A673 (cell line): ENCODE results near the gene CADM3. TPM values are rescaled to one million over a fixed set of nuclear protein-coding genes. Genes with fewer than 3 reads are reported as not detected.

ENCODE experiments used
- Bru-seq: library from RNA; stranded (reverse); fragments of 400-500 nt; gene quantifications from one replicate; lab custom pipeline; 2021; lab: Mats Ljungman, UMichigan
- BruChase-seq, 2 experiments: library from RNA; stranded (reverse); fragments of 400-500 nt; gene quantifications; one replicate each; lab custom pipeline; 2021; lab: Mats Ljungman, UMichigan
- BruUV-seq: library from RNA; stranded (reverse); fragments of 400-500 nt; replicated peaks from 2 replicates; lab custom pipeline; 2021; lab: Mats Ljungman, UMichigan
- CTCF ChIA-PET: fragments of 300-600 bp; sonication (Branson Sonifier 250); formaldehyde crosslinking; loops from one replicate; lab custom pipeline; 2022; ENCODE audit warnings: antibody characterized with exemption; lab: Charles Lee
- POLR2A ChIA-PET: fragments of 300-600 bp; sonication (Branson Sonifier 250); formaldehyde crosslinking; loops from one replicate; lab custom pipeline; 2022; ENCODE audit warnings: antibody characterized with exemption; ENCODE audit not compliant: low non-redundant PET; lab: Charles Lee
- DNase-seq: peaks from one replicate; pipeline ENCODE4 v3.0.0-alpha.2; 2015; ENCODE audit warnings: low spot score
- H3K27ac ChIP-seq: fragments of 200-600 bp; sonication (generic); 2 replicates; pipeline ENCODE4 v1.5.1; 2016; ENCODE audit warnings: mixed run types, low read depth, mild to moderate bottlenecking, mixed read lengths, antibody characterized with exemption, low read length; ENCODE audit not compliant: poor library complexity, severe bottlenecking
- H3K27me3 ChIP-seq: fragments of 200-600 bp; sonication (generic); replicated peaks from 2 replicates; pipeline ENCODE4 v1.6.1; 2017; ENCODE audit warnings: mixed run types, low read depth, mild to moderate bottlenecking, mixed read lengths, antibody characterized with exemption, low read length; ENCODE audit not compliant: insufficient read depth, poor library complexity
- H3K36me3 ChIP-seq: fragments of 200-600 bp; sonication (generic); 2 replicates; pipeline ENCODE4 v1.6.1; 2016; ENCODE audit warnings: mixed run types, mild to moderate bottlenecking, mixed read lengths, antibody characterized with exemption, low read length; ENCODE audit not compliant: insufficient read depth, poor library complexity, severe bottlenecking
- H3K4me1 ChIP-seq: fragments of 200-600 bp; sonication (generic); 2 replicates; pipeline ENCODE4 v1.6.1; 2017; ENCODE audit warnings: mixed run types, mild to moderate bottlenecking, mixed read lengths, antibody characterized with exemption, low read length; ENCODE audit not compliant: insufficient read depth, poor library complexity, severe bottlenecking
- H3K4me3 ChIP-seq: fragments of 200-600 bp; sonication (generic); 2 replicates; pipeline ENCODE4 v1.5.1; 2016; ENCODE audit warnings: low read depth, mixed run types, mild to moderate bottlenecking, mixed read lengths, low read length; ENCODE audit not compliant: poor library complexity, severe bottlenecking
- H3K9me3 ChIP-seq: fragments of 200-600 bp; sonication (generic); 2 replicates; pipeline ENCODE4 v1.6.1; 2016; ENCODE audit warnings: mixed run types, low read depth, mild to moderate bottlenecking, mixed read lengths, antibody characterized with exemption, low read length; ENCODE audit not compliant: poor library complexity, severe bottlenecking
- EZH2 ChIP-seq: fragments of 200-600 bp; sonication (generic); IDR thresholded peaks from 2 replicates; pipeline ENCODE4 v1.6.1; 2017; ENCODE audit warnings: borderline replicate concordance, low read depth, mild to moderate bottlenecking, mixed read lengths, antibody characterized with exemption, low read length; ENCODE audit not compliant: poor library complexity, severe bottlenecking
- intact Hi-C: fragments of 100-400 bp; cut with micrococcal nuclease; formaldehyde crosslinking; loops from one replicate; pipeline ENCODE4 v1.10.0; 2022; ENCODE audit not compliant: unreplicated experiment
- long read RNA-seq: library from polyadenylated mRNA; stranded (forward); transcript quantifications from one replicate; pipeline ENCODE4 v2.0.0, GENCODE V29; 2022
- total RNA-seq: library from RNA; stranded (reverse); gene quantifications from 2 replicates; pipeline ENCODE4 v1.2.3, GENCODE V29; 2021
- TF ChIP-seq, protein P1 (sequence below): fragments of 300-800, 200-600 bp; sonication (generic); conservative IDR thresholded peaks from 2 replicates; pipeline ENCODE4 v1.5.1; 2017; ENCODE audit warnings: low read depth, mild to moderate bottlenecking, antibody characterized with exemption, low read length, moderate library complexity, mixed read lengths

The CADM3 gene, protein sequence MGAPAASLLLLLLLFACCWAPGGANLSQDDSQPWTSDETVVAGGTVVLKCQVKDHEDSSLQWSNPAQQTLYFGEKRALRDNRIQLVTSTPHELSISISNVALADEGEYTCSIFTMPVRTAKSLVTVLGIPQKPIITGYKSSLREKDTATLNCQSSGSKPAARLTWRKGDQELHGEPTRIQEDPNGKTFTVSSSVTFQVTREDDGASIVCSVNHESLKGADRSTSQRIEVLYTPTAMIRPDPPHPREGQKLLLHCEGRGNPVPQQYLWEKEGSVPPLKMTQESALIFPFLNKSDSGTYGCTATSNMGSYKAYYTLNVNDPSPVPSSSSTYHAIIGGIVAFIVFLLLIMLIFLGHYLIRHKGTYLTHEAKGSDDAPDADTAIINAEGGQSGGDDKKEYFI
- not detected in 2 replicates for total RNA-seq
- not detected for Bru-seq, nascent RNA
- BruChase-seq, experiment 1, labeled RNA remaining after a 2-hour chase, result not detected
- BruChase-seq, experiment 2, labeled RNA remaining after a 6-hour chase, result not detected
- long read RNA-seq, result 0 reads

DNA sequence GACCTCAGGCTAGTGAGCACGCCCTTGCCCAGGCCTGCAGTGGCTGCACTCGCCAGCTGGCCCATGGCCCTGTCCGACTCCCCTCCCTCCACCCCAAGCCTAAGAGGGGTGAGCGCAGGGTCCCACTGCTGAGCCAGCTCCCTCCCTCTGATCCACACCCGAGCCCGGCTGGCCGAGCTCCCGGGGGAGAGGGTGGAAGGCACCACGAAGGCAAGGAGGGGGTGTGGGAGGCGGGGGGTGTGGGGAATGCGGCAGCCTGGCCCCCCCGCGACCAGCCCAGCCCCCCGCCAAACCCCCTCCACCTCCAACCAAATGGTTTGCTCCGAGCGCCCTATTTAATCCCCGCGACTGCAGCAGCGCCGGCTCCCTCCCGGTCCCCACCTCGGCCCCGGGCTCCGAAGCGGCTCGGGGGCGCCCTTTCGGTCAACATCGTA, at the start of gene CADM3:
CADM3 (plus strand) TSS at position 362 of the 434 bp plus-strand sequence. CDS start 151 bp downstream, outside the sequence.
- Histone ChIP-seq H3K36me3 (no peaks in the 10 kb centered on the region), H3K4me3 (peak within 1 kb of the TSS; percentile 4), H3K4me1 (no peaks in the 10 kb centered on the region), H3K9me3 (no peaks in the 10 kb centered on the region), H3K27ac (no peak within 1 kb of the TSS), H3K27me3 (peaks cover 98% of the 10 kb centered on the region)
- no TSS peak for BruUV-seq
- ChIA-PET CTCF (no interaction called here), POLR2A (no interaction called here)
- intact Hi-C loops, result no loop called here
- TF ChIP-seq, protein P1, sequence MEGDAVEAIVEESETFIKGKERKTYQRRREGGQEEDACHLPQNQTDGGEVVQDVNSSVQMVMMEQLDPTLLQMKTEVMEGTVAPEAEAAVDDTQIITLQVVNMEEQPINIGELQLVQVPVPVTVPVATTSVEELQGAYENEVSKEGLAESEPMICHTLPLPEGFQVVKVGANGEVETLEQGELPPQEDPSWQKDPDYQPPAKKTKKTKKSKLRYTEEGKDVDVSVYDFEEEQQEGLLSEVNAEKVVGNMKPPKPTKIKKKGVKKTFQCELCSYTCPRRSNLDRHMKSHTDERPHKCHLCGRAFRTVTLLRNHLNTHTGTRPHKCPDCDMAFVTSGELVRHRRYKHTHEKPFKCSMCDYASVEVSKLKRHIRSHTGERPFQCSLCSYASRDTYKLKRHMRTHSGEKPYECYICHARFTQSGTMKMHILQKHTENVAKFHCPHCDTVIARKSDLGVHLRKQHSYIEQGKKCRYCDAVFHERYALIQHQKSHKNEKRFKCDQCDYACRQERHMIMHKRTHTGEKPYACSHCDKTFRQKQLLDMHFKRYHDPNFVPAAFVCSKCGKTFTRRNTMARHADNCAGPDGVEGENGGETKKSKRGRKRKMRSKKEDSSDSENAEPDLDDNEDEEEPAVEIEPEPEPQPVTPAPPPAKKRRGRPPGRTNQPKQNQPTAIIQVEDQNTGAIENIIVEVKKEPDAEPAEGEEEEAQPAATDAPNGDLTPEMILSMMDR, result no peak
- no peak for TF ChIP-seq EZH2
- DNase-seq, result no peak

DNA sequence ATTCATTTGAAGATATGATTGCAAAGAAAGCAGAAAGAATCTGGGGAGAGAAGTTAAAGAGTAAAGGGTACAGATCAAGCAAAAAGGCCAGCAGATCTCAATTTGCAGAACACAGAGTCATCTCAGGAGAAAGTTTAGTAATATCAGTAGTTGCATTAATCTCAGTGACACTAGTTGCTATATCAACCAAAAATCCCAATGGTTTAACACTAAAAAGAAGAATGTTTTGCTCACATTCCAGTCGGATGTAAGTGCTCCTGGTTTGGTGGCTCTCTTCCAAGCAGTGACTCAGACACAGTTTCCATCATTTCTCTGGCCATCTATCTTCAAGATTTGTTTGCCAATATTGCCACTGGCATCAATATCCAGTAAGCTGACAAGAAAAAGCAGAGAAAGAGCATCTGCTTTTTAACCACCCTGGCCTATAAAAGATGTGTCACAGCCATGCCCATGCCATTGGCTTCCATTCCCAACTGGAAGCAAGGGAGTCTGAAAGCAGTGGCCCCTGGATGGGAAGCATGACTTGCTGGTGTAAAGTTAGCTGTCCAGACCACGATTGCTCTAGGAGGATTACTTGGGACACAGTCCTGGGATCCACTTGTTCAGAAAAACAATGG, 49.3 kb upstream of the CADM3 start:
- no TSS peak for BruUV-seq
- Histone ChIP-seq H3K9me3 (no peaks in the 10 kb centered on the region), H3K27ac (no peak overlapping the region), H3K4me3 (no peak overlapping the region), H3K27me3 (peaks cover 57% of the 10 kb centered on the region), H3K4me1 (no peaks in the 10 kb centered on the region), H3K36me3 (no peaks in the 10 kb centered on the region)
- intact Hi-C loops, result no loop called here
- TF ChIP-seq, protein P1, result no peak
- no peak for TF ChIP-seq EZH2
- ChIA-PET CTCF (no interaction called here), POLR2A (no interaction called here)
- DNase-seq, result no peak

DNA sequence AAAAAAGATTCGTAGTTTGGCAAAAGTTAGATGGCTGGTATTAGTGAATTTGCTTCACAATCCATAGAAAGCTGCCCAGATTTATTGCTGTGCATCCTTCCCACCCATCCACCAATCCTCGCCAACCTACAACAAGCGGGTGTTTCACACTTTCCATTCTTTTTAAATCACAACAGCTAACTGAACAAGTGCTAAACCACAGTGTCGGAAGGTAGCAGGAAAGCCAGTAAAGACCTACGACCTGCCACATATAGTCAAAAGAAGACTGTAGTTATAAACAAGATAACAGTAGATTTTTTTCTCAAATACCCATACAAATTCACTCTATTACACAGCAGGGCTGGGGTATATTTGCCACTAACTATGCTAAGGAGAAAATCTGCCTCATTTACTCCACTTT, 47.8 kb upstream of the CADM3 start:
- no peak overlapping the region for H3K27ac ChIP-seq
- TF ChIP-seq, protein P1, result no peak
- TF ChIP-seq EZH2, result no peak
- H3K4me1 ChIP-seq, result no peaks in the 10 kb centered on the region
- H3K9me3 ChIP-seq, result no peaks in the 10 kb centered on the region
- no peak overlapping the region for H3K4me3 ChIP-seq
- intact Hi-C loops, result no loop called here
- BruUV-seq, result no TSS peak
- CTCF ChIA-PET, result no interaction called here
- no peak for DNase-seq
- peaks cover 48% of the 10 kb centered on the region for H3K27me3 ChIP-seq
- no peaks in the 10 kb centered on the region for H3K36me3 ChIP-seq
- POLR2A ChIA-PET, result no interaction called here
